Tibial nerve (tissue), 4 donors: ENCODE results near the gene PALS1.

Source experiments
- EP300 ChIP-seq, 2 donors: sonication (generic); formaldehyde crosslinking; IDR thresholded peaks; one replicate each; pipeline ENCODE4 v1.6.1; 2017; ENCODE audit warnings: antibody characterized with exemption in 2 of 2, mild to moderate bottlenecking in 1 of 2
- POLR2A ChIP-seq, 2 donors: fragments of 450-650 bp; IDR thresholded peaks; one replicate each; pipeline ENCODE4 v1.6.1; 2017; ENCODE audit warnings: antibody characterized with exemption in 2 of 2, mild to moderate bottlenecking in 2 of 2, moderate library complexity in 2 of 2
- TF ChIP-seq, protein P1 (sequence below), 5 experiments: fragments of 200-600 bp in 3 of 5; fragments of 450-650 bp in 2 of 5; sonication (generic) in 3 of 5; IDR thresholded peaks; one replicate each; pipeline ENCODE4 v1.5.1; 2016 to 2019; ENCODE audit warnings: antibody characterized with exemption in 5 of 5, mild to moderate bottlenecking in 3 of 5, moderate library complexity in 2 of 5

- TF ChIP-seq, protein P1, sequence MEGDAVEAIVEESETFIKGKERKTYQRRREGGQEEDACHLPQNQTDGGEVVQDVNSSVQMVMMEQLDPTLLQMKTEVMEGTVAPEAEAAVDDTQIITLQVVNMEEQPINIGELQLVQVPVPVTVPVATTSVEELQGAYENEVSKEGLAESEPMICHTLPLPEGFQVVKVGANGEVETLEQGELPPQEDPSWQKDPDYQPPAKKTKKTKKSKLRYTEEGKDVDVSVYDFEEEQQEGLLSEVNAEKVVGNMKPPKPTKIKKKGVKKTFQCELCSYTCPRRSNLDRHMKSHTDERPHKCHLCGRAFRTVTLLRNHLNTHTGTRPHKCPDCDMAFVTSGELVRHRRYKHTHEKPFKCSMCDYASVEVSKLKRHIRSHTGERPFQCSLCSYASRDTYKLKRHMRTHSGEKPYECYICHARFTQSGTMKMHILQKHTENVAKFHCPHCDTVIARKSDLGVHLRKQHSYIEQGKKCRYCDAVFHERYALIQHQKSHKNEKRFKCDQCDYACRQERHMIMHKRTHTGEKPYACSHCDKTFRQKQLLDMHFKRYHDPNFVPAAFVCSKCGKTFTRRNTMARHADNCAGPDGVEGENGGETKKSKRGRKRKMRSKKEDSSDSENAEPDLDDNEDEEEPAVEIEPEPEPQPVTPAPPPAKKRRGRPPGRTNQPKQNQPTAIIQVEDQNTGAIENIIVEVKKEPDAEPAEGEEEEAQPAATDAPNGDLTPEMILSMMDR (IDR thresholded peaks at IDR 0.05), result no peak
- TF ChIP-seq EP300 (IDR thresholded peaks at IDR 0.05), result peak in 1 of 2 donors; percentile 81
- TF ChIP-seq POLR2A (IDR thresholded peaks at IDR 0.05), result peak; percentile 35 to 64
Measured at GRCh38 chr14:67240978-67241410, 241 bp upstream of the PALS1 start.
